HG03558 (cell line): ENCODE data around the gene SCGB3A1.

Source experiments
- ATAC-seq: cut with Tn5 transposase; IDR thresholded peaks from one replicate; pipeline ENCODE4 v1.9.1; 2021; ENCODE audit warnings: moderate number of reproducible peaks; ENCODE audit not compliant: unreplicated experiment; ENCODE audit errors: extremely low read depth

The SCGB3A1 gene

GRCh38 chr5:180607861-180608571 lies 16.7 kb upstream of the SCGB3A1 start:
- ATAC-seq, result no peak

DNA sequence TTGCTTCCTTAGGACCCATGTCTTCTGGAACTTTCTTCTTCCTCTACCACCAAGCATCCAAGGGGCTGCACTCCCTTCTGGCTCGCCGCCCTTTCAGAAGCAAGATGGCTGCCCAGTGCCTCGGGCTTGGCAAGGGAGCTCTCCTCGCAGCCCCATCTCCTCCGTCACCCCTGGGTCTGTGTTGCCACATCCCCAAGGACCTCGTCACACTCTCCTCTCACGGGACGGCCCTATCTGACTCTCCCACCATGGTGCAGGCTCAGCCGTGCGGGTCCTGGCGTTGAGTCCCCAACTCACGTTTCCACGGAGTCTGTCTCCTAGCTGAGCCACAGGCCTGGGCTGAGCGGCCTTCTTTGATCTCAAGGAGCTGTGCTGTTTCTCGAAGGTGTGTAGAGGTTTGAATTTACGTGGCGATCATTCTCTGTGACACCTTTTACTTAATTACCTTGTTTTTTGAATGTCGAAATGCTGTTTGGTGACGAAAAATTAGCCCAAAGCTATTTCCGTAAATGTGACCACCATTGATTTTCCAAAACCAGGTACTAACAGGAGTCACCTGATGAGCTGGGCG lies 15.0 kb upstream of the SCGB3A1 start:
- ATAC-seq, result no peak

GRCh38 chr5:180605554-180606214 lies 14.4 kb upstream of the SCGB3A1 start:
- no peak for ATAC-seq

DNA sequence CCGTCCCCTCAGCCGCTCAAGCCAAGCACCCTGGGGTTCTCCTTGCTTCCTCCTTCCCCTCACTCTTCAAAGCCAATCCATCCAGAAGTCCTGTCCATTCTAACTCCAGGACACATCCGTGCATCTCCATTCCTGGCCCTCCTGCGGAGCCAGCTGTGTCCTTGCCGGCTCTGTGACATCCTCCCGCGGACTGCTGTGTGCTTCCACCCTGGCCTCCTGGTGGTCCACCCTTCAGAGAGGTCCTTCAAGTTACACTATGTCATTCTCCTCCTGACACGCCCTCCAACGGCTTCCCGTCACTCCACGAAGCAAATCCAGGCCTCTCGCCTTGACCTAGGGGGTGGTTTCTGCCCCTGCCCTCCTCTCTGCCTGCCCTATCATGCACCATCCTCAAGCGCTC lies 13.0 kb upstream of the SCGB3A1 start:
- ATAC-seq, result no peak

GRCh38 chr5:180603076-180603594 lies 11.8 kb upstream of the SCGB3A1 start:
- no peak for ATAC-seq

DNA sequence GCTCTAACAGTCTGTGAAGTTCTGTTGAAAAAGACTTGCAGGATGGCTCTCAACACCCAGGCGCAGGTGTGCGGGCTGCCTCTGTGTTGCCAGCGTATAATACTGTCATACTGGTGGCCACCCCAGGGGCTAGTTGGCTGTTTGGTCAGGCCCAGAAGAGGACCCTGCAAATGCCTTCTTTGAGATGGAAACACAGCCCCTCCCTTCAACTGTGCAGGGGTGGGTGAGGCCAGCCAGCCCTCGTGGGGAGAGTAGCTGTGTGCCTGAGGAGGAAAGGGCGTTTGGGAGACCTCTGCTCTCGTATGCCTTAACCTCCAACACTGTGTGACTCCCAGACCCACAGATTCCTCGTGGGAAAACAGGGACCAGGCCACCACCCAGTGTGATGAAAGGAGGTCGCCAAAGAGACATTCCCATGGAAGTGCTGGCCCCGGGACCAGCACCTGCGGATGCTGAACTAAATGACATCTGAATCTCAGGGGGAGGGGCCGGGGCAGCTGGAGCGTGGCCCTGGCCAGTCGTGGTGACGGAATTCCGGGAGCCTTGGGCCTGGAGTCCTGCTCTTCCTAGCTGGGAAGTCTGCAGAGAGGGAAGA lies 11.3 kb upstream of the SCGB3A1 start:
- ATAC-seq, result no peak

DNA sequence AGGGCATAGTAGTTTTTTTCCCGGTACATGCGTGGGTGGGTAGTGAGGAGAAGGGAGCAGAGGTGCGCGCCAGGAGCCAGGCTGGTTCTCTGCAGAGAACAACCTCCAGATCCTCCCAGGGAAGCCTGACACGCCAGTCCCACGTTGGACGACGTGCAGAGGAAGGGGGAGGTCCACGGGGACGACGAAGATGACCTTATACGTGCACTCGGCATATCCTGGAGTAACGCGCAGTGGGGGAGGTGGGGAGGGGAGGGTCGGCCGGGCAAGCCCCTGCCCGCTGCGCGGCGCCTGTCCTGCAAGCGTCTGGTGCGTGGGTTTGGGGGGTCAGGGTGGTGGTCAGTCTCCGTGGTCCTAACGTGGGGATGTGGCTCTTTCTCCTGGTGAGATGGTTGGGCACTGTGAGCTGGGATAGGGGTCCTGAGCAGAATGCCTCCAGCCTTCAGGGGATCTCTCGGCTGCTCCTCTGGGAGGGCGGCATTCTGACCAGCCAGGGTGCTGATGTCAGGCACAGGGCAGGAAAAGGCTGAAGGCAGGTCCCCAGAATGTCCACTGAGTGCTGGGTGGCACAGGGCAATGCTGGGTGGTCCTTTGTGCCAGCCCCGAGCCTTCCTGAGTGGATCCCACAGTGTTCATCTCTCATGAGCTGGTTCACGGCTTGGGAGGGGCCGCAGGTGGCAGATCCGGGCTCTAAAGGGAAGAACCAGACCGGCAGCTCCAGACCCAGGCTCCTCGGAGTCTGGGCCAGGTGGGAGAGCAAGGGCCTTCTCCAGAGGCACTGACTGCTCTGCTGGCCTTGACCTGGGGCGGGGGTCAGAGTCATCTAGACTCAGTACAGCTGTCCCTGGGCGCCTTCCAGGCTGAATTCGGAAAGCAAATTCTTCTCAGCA lies 10.5 kb upstream of the SCGB3A1 start:
- no peak for ATAC-seq

GRCh38 chr5:180600554-180601041 lies 9.3 kb upstream of the SCGB3A1 start:
- no peak for ATAC-seq

DNA sequence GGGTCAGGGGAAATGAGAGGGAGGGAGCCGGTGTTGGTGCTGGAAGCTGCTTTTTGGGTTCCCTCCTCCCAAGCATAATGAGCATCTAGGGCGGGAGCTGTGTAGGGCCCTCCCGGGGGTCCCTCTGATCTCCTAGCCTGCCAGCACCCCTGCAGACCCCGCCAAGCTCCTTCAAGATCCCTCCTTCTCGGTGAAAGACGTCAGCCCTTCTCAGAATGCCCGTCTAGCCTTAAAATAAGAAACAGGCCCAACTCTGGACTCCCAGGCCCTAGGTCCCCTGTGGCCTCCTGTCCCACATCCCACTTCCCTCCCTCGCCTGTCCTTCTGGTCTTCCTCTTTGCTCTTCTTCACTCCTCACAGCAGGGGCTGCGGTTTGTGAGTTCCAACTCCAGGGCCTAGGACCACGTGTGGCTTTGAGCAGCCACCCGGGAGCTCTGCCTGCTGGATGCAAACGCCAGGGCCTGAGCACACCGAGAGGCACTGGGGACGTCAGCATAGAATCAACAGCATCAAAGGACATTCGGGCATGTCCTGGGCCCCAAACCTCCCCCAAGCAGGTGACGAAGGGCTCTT lies 8.8 kb upstream of the SCGB3A1 start:
- ATAC-seq, result no peak

DNA sequence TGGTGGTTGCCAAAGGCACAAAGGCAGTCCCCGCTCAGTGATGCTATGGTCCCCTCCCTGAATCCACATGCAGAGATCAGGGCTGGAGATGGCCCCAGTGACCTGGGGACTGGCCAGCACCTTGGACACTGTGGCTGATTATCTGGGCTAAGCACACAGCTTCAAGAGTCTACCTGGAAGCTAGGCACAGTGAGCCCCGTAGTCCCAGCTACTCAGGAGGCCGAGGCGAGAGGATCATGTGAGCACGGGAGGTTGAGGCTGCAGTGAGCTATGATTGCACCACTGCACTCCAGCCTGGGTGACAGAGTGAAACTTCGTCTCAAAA lies 8.3 kb upstream of the SCGB3A1 start:
- ATAC-seq, result no peak

- no peak for ATAC-seq
Measured at GRCh38 chr5:180598797-180599589, 7.7 kb upstream of the SCGB3A1 start.

- ATAC-seq, result no peak
Measured at GRCh38 chr5:180598316-180598701, 7.0 kb upstream of the SCGB3A1 start.

DNA sequence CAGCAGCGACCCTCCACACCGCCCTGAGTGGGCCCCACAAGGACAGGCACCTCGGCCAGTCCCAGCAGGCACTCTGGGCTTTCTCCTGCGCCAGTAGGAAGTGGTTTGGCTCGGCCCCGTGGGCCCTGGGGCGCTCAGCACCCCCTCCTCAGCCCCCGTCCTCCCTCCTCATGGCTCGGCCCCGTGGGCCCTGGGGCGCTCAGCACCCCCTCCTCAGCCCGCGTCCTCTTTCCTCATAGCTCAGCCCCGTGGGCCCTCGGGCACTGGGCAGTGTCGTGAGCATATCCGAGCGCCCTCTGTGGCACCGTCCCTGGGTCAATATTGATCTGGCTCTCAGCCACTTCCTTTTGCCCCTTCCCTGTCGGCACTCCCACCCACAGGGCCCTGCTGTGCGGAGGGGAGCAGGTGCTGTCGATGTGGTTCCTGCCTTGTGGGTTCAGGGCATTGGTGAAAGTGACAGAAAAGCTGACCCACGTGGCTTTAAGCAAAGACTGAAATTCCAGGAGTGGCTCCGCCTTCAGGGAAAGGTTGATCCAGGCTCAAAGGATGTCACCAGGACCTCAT lies 5.5 kb upstream of the SCGB3A1 start:
- no peak for ATAC-seq

DNA sequence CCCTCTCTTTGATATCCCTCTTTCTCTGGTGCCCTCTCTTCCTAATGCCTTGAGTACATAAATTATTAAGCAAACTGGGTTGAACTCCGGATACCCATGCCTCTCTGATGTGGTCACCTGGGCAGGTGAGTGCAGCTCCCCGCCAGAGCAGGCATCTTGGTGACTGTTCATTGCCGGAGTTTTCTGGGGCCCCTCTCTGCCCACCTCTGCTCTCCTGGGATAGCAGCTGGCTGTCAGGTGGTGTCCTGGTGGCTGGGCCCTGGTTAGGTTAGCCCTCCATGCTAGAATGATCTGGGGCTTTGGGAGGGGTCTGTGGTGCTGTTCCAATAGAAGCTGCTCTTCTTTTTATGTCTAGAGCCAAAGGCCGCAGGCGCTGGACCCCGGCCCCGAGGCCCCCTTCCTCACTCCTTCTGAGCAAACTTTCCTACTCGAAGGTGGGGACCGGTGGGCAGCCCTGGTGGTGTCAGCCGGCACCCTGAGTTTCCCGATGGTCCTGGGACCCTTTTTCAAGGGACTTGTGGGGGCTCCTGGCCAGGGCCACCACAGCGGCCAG lies 4.9 kb upstream of the SCGB3A1 start:
- ATAC-seq, result no peak

DNA sequence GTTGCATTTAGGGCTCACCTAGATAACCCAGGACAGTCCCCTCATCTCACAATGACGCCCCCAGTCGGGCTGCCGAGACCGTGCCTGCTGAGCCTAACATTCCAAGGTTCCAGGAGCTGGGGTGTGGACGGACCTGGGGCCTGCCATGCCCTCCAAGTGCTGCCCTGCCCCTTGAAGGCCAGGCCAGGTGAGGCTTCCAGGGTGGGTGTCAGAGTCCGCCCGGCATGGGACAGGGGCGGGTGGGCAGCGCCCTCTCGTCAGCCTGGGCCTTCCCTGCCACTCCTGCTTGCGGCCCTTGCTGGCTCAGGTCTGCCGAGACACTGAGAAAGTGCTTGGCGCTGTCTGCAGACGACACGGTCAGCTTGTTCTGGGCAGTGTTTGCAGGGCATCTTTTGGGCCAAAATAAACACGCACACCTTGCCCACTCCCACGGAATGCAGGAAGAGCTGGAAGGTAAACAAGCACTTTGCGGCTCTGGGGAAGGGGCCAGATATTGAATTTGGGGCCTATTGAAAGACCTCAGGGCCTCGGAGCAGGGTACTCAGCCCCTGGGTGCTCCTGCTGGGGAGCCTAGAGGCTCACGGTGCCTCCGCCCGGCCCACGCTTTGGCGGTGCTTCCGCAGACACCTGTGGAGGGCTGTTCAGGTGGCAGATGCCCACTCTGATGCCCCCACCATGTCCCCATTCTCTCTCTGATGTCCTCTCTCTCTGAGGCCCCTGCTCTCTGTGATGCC lies 4.2 kb upstream of the SCGB3A1 start:
- ATAC-seq, result no peak

DNA sequence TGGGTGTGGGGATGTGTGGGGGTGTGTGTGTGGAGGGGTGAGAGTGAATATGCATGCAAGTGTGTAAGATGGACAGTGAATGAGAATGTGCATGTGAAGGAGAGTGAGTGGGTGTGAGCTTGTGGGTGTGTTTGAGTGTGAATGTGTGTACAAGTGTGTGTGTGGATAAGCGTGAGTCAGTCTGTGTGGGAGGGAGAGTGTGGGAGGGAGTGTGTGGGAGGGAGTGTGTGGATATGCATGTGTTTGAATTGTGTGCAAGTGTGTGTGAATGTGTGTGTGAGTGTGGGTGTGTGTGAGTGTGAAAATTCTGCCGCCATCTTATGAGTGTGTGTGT lies 3.7 kb upstream of the SCGB3A1 start:
- ATAC-seq, result no peak

DNA sequence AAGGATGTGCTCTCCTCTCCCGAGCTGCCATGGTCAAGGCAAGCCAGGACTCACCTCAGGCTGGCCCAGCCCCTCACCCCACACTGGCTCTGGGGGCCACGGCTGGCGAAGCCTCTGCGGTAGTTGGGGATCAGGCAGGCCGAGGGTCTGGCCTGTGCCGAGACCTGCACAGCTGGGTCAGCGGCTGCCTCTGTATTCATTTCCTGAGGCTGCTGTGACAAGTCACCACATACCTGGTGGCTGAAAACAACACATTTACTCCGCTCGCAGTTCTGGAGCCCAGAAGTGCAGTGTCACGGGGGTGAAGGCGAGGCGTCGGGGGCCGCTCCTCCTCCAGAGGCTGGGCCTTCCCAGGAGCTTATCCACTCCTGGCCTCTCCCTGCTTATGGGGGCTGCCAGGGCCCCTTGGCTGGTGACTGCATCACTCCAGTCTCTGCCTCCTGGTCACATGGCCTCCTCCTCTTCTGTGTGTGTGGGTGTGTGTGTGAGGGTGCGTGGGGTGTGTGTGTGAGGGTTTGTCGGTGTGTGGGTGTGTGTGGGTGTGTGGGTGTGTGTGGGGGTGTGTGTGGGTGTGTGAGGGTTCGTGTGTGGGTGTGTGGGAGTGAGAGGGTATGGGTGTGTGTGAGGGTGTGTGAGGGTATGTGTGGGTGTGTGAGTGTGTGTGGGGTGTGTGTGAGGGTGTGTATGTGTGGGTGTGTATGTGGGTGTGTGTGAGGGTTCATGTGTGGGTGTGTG lies 3.2 kb upstream of the SCGB3A1 start:
- no peak for ATAC-seq
